Measurements from ENCODE around the gene SLC35B2.
A peak's percentile ranks its signal among the peaks of the same experiment; 100 is the strongest.

The SLC35B2 gene

GRCh38 chr6:44251576-44252524, 5.5 kb downstream of the SLC35B2 start:
- DNase-seq, result no peak

GRCh38 chr6:44250718-44251123, 6.6 kb downstream of the SLC35B2 start:
- DNase-seq, result no peak

GRCh38 chr6:44250067-44250717, 7.1 kb downstream of the SLC35B2 start:
- no peak for DNase-seq

GRCh38 chr6:44249082-44249748, 8.1 kb downstream of the SLC35B2 start:
- DNase-seq, result no peak

GRCh38 chr6:44248579-44248978, 8.7 kb downstream of the SLC35B2 start:
- DNase-seq, result no peak

- peak; percentile 67 for DNase-seq
Measured at GRCh38 chr6:44247338-44248302, 9.7 kb downstream of the SLC35B2 start.

GRCh38 chr6:44246663-44247337, 10.5 kb downstream of the SLC35B2 start, which contains the start of gene HSP90AB1:
Gene HSP90AB1 (plus strand): TSS chr6:44247101. CDS start chr6:44248630, 1,529 bp downstream.
- DNase-seq, result peak; percentile 97

- DNase-seq, result peak; percentile 80
Measured at GRCh38 chr6:44245912-44246662, 11.2 kb downstream of the SLC35B2 start.

GRCh38 chr6:44245391-44245911, 11.9 kb downstream of the SLC35B2 start:
- no peak for DNase-seq

GRCh38 chr6:44243345-44243744, 14.0 kb downstream of the SLC35B2 start:
- DNase-seq, result no peak

- DNase-seq, result no peak
Measured at GRCh38 chr6:44238687-44239350, 18.5 kb downstream of the SLC35B2 start.

- peak; percentile 67 for DNase-seq
Measured at GRCh38 chr6:44237813-44238433, 19.4 kb downstream of the SLC35B2 start.

GRCh38 chr6:44237021-44237812, 20.1 kb downstream of the SLC35B2 start:
- DNase-seq, result peak; percentile 98

GRCh38 chr6:44235891-44236516, 21.3 kb downstream of the SLC35B2 start:
- DNase-seq, result no peak

- DNase-seq, result no peak
Measured at GRCh38 chr6:44235269-44235668, 22.1 kb downstream of the SLC35B2 start.

- DNase-seq, result peak; percentile 83
Measured at GRCh38 chr6:44234101-44235025, 23.0 kb downstream of the SLC35B2 start.

Measured in fibroblast of skin of back (primary cell).